ENCODE measurements around the gene CNTN5. TPM values are rescaled to one million over a fixed set of nuclear protein-coding genes. Genes with fewer than 3 reads are reported as not detected.
A peak's percentile ranks its signal among the peaks of the same experiment; 100 is the strongest.
"Not testable (repeated sequence)": the region's sequence is repeated elsewhere in the genome, so short reads cannot be mapped to it uniquely, and the experiment has no call there.

The CNTN5 gene
- total RNA-seq, 1 donor from 2014 or later = not detected

DNA sequence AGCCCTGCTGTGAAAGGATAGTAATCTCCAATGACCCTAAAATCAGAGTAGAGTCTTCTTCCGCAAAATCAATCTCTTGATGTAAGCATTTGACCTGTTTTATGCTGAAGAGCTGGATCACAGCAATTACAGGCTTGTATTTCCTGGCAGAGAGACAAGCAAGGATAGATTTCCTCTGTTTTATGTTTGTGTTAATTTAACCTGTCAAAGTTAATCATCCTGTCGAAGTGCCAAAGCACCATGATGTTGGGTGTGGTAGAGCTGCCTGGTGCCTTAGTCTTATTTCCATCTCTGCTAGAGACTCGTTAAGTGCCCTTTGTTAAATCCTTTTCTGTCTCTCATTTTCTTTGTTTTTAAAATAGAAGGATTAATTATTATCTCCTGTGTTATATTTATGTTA lies 248.1 kb downstream of the CNTN5 start:
- no peak for ATAC-seq
- no peak for DNase-seq (ENCODE audit: low spot score)

DNA sequence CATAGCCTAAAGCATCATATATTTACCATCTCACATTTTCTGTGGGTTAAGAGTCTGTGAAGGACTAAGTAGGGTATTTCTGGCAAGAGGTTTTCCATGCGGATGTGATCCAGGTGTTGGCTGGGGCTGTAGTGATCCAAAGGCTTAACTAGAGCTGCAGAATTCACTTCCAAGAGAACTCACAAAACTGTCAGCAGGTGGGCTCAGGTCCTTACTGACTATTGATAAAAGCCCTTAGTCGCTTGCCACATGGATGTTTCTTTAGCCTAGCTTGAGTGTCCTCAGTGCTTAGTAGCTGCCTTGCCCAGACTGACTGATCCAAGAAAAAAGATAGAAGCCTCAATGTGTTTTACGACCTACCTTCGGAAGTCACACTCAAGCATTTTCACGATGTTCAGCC lies 250.8 kb downstream of the CNTN5 start:
- no peak for ATAC-seq
- no peak for DNase-seq (ENCODE audit: low spot score)

DNA sequence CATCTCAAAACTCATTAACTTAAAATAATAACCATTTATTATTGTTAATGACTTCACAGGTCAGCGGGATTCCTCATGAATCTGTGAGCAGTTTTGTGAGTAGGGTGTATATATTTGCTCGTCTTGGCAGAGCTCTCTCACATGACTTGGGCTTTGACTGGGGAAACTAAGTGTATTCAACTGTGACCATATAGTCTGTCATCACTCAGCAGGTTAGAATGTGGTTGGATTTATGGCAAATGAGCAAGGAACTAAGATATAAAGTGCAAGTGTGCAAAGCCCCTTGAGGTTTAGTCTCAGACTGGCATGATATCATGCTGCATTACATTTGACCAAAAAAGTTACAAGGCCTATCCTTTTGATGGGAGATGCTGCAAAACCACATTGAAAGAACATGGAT lies 254.8 kb downstream of the CNTN5 start:
- ATAC-seq (no peak), DNase-seq (ENCODE audit: low spot score) (no peak)

DNA sequence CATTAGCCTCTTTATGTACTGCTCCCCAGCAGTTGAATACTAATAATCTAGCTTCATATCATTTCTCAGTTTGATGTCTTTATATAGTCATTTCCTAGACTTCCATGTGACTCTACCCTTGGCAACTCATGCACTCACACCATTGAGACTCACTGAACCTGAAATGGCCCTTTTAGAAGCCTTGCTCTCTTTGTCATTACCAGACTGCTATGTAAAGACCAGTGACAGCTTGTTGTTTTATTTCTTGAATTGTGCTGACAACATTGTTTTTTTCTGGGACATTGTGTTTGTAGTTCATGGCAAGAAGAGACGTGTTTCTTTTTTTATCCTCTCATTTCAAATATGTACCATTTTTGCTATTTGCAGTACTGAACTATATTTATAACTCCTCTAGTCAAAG lies 256.5 kb downstream of the CNTN5 start:
- ATAC-seq (no peak), DNase-seq (ENCODE audit: low spot score) (no peak)

DNA sequence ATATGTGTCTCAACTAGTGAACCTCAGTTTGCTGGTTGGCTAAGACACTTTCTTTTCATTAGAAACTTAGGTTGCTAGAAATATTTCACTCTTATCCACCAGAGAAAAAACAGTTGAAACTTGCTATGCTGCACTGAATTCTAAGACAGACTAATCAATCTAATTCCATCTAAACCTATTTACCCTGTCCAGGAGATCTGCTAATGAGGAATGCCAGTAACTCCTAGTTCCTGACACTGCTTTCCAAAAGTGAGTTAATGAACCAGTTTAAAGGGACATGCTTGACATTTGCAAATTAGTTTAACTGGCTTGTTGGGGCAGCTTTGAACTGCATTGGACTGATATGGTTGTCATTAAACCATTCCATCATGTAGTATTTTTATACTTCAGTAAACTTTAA lies 258.5 kb downstream of the CNTN5 start:
- DNase-seq (ENCODE audit: low spot score) = no peak
- ATAC-seq = no peak

DNA sequence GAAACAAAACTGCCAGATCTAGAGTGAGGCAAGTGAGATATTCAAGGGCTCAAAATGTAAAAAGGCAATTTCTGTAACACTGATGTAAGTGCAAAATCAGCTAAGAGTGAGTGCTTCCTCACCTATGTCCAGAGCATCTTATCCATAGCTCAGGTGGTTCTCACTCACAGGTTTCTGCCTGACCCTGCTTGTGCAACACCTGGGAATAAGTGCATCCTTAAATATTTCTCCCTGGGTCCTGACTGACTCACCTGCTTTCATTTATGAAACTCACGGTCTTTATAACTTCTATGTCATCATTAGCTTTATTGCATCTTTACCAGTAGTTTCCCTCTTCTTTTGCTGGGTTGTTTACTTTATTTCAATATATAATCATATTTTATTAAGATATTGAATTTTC lies 260.6 kb downstream of the CNTN5 start:
- ATAC-seq = no peak
- no peak for DNase-seq (ENCODE audit: low spot score)

DNA sequence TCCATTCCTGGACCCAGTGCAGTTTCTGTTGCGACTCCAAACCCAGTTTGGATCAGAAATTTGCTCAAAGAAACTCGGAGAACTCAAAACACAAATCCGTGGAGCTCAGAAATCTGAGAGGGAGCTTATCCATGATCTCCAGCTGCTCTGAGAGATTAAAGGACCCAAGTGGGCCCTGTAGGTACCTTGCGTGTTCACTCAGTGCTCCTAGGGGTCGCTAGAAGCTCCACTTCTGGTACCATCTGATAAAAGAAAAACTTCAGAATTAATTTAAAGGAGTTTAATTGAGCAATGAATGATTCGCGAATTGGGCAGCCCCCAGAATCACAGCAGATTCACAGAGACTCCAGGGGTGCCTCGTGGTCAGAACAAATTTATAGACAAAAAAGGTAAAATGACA lies 277.2 kb downstream of the CNTN5 start:
- ATAC-seq; DNase-seq (ENCODE audit: low spot score): not testable (repeated sequence)

DNA sequence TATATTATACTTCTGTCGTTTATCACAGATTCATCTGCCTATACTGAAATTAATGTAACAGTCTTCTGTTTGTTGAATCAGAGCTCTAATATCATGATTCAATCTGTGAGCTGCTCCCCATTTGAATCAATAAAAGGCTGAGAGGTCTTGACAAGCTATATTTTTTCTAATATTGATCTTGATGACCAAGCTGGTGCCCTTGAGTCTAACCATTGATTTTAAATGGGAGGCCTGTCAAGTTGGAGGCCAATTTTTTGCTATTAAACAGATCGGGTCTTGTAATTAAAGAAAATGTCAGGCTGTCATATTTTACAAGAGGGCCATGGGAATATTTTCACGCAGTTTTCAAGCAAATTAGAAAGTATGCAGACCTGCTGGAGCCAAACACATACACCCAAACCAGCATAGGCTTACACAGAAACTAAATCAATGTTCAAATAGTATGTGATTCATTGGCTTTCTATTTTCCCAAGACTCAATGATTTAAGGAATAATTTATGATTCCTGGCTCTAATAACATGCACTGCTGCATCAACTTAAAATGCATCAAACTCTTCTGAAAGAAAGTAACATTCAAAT lies 286.9 kb downstream of the CNTN5 start:
- no peak for ATAC-seq
- DNase-seq (ENCODE audit: low spot score) = no peak

DNA sequence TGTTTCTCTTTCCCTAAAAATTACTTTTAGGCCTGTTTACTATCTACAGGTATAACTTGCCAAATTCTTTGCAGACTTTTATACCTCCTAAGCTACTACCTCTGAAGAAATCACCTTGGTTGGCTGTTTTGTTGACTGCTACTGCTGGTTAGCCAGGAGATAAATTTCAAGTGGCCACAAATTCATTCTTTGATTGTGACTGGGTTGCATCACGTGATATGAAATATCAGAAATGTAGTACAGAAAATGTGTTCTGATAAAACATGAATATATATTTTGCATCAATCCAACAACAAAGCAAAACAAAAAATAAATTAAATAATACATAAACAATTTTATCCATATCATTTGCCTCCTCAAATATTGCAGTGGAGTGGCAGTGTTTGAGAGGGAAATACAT lies 291.1 kb downstream of the CNTN5 start:
- DNase-seq (ENCODE audit: low spot score) (no peak), ATAC-seq (no peak)

DNA sequence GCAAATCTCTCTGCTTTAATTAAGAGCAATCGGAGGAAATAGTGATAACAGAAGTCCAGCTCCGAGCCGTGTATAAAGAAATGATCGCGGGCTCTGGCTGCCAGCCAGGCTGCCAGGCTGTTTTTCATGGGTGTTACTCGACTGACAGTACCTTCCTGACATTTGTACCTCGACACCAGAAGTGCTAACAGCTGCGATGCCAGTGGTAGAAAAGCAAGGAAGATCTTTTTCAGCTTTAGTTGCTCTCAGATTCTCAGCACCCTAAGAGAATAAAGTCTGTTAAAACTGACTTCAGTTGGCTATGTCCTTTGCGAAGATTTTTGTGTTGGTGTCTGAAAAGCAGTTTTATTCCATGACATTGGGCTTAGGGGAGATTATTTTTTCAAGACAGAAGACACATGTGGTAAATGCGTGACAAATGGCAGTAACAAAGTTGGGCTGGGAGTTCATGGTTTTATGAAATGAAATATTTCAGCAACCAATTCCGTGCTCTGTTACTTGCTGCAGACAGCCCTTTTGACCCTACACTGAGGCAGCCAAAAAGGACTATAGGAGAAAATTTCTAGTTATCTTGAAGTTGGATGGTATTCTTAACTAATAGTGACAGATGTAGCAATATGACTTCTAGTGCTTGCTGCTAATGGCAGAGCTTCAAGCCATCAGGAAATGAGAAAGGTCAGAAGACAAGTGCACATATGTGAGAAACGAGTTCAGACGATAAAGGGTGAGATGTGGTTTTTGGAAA lies 296.2 kb downstream of the CNTN5 start:
- DNase-seq (ENCODE audit: low spot score) (no peak), ATAC-seq (no peak)

DNA sequence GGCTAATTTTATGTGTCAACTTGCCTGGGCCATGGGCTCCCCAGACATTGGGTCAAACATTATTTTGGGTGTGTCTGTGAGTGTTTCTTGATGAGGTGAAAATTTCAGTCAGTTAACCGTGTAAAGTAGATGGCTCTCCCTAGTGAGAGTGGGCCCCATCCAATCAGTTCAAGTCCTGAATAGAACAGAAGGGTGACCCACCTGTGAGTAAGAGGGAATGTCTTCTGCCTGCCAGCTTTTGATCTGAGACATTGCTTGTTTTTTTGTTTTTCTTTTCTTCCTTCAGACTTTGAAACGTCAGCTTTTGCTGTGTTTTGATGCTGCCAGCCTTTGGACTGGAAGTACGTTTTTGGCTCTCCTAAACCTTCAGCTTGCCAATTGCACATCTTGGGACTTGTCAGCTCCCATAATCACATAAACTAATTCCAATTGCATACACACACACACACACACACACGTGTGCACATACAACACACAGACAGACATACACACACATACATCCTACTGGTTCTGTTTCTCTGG lies 300.1 kb downstream of the CNTN5 start:
- no peak for ATAC-seq
- DNase-seq (ENCODE audit: low spot score) = no peak

DNA sequence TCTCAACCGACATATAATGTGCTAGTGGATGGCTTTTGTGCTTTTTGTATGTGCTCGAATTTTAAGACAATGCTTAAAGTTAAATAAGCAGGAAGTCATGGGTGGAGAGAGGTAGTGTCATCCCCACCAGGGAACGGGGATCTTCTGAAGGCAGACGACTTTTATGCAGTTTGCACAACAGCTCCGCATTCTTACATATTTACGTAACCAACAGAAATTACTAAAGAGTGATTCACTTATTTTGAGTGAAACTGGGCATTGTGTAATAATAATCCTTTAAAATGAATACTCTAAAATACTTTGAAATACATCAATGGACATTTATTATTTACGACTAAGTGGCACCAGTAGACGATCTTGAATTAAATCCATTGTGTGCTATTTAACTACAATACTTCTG lies 305.1 kb downstream of the CNTN5 start:
- no peak for ATAC-seq
- DNase-seq (ENCODE audit: low spot score) = no peak

DNA sequence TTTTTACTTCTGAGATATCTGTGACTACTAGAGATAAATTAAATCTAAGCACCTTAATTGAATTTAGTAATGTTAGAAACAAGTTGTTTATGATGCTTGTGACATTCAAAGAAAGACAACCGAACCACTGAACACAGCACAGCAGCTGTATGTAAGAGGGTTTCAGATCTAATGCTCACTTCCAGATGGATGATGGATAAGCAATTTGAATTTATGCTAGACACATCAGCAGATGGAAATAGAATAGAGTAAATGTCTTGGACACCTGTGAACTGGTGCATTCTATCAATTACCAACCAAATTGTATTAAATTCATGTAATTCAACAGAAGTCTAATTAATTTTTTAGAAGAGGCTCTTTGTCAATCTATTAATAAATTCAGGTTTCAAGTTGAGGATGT lies 306.3 kb downstream of the CNTN5 start:
- ATAC-seq = no peak
- no peak for DNase-seq (ENCODE audit: low spot score)

DNA sequence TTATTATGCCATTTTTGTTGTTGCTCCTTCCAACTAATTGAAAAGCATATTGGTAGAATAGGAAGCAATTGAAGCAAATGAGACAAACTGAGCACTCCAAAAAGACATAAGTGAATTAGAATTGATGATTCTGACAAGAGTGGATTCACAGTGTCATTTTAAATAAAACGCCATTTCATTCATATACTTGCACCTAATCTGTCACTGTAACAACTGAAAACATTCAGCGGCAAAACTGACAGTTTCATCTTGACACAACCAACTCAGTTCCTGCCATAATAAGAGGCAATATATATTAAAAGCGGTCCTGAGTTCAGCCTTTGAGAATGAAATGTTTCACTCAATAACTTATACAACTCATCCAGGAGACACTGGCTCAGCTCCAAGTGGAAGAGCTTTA lies 306.8 kb downstream of the CNTN5 start:
- DNase-seq (ENCODE audit: low spot score) (no peak), ATAC-seq (no peak)

DNA sequence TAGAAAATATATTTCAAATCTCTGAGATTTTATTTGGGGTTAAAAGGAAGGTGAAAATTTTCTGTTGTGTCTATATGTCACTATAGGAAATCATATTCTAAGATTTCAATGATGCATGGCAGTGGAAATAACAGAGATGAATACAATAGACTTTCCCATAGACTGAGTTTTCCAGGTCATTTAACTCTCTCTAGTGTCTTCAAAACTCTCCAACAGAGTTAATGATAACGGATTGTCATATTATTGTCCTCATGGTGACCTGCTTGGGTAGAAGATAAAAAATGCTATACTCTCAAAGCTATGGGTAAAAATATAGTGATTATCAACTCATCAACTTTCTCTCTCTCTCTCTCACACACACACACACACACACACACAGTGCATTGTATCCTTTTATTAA lies 312.9 kb downstream of the CNTN5 start:
- ATAC-seq (no peak), DNase-seq (ENCODE audit: low spot score) (no peak)

DNA sequence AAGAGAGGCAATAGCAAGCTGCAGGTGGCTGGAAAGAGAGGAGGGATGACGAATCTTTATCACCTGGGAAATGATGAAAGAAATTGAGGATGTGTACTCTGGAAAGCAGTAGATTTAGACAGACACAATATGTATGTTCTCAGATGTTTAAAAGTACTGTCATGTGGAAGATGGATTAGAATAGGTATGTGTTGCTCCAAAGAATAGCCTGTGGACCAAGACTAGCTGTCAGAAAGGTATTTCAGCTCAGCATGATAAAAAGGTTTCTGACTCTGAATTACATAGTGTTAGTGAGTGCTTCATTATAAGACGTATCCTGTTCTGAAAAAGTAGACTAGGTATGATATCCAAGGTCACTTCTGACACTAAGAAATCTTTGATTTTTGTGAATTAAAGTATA lies 322.4 kb downstream of the CNTN5 start:
- ATAC-seq = no peak

DNA sequence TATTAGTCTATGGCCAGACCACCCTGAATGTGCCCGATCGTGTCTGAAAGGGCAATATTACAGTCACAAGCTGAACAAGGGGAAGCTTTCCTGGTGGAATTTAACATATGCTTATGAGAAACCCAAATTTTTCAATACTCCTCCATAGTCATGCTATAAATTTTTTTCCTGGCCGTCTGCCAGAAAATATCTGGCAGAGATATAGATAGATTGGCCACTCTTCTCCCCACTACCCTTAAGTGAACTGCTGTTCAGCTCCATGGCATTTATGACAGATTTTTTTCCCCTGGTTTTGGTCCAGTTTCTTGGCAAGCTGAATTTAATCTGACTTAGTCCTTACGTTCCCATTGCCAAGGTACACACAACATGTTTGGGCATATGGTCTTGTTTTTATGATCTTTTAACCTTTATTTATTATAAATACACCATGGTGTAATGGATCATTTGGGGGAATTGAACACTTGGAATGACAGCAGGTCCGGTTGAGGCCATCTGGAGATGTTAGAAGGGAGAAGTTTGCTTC lies 328.5 kb downstream of the CNTN5 start:
- DNase-seq (ENCODE audit: low spot score) = no peak
- ATAC-seq = no peak

More for the DNA sequence above, 322.4 kb downstream of the CNTN5 start:
- no peak for DNase-seq (ENCODE audit: low spot score)

DNA sequence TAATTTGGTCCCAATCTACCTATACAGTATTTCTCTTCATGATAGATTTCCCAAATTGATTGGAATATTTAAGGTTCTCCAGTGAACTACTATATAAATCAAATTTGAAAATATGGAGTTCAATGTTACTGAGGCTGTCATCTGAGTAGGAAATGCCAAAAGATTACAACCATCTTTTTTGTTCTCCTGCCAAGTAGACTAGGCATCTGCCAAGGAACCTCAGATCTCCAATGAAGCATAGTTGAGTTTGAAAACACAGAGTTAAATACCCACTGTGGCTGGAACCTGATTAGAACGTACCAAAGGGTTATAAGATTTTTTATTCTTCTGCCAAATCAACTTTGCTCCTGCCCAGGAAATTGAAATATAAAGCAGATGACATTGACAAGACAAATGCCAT lies 330.9 kb downstream of the CNTN5 start:
- DNase-seq (ENCODE audit: low spot score) = no peak
- ATAC-seq = no peak

DNA sequence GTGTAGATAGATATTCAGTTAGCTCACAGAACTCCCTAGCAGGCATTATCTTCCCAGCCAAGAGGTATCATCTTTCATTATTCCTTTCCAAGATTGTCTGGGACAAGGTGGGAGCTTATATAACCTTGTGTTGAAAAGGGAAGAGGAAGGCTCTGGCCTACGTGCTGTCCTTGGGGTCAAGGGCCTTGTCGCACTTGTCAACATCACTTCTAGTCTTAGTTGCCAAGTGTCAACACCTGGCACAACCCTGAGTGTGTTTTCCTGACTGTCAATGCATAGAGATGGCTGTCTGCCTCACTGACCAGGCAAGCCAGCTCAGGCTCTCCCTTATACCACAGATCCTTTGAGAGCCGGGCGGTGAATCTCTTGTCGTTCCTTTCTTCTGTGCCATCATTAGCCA lies 331.9 kb downstream of the CNTN5 start:
- ATAC-seq (no peak), DNase-seq (ENCODE audit: low spot score) (no peak)

DNA sequence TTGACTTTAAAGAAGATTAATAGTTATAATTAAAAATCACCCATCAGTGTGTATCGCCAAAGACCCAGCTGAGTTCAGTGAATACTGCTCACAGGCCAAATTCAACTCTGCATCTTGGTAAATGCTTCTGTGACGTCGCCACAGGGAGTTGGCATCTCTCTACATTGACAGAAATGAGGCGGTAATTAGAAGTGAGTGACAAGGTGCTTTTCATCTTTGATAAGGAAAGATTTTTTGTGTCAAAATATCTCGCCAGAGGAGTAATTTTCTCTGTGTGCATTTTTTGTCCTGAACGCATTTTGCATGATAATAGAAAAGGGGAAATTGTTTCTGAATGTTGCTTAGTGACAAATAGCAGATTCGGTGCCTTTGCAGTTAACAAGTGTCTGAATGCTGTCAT lies 345.8 kb downstream of the CNTN5 start:
- DNase-seq (ENCODE audit: low spot score) = no peak
- no peak for ATAC-seq

DNA sequence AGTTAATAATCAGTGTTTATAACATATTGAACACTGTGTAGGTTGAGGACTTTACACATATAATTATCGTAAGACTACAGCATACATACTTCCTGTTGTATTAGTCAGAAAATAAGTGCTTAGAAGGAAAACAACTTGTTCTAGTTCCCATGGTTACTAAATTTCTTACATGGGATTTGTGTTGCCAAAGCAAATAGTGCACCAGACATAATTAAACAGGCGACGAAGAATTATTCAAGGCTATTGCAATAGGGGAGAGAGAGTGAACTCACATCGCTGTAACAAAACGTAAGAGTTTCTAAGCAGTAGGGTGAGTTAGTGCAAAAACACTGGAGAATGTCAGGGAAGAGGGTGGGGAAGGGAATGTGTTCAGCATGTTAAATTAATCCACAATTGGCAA lies 347.8 kb downstream of the CNTN5 start:
- ATAC-seq = no peak
- no peak for DNase-seq (ENCODE audit: low spot score)

DNA sequence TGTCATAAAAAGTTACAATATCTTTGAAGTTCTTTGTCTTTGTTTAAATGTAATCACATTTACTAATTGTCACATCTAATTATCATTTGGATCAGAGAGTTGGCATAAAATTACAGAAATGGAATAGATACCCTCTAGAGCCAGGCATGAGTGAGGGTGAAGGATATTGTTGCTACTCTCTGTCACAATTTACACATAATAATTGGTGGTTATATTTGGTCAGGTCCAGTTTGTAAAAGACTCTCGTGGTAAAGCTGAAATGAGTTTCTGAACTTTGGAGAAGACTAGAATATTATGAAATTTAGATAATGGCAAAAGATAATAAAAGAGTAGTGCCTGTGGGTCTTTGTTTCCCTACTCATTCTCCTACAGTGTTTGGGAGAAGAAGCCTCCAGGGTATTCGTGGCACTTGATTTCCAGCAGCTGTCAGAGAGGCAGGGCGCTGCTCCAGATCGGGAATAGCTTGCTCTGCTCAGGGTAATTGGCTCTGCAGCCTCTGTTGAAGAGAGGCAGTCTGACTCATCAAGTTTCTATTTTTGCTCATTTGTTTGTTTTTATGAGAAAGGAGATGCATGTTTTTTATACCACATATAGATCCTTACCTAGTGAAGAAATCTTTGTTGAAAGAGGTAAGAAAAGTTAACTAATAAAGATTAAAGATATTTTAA lies 349.9 kb downstream of the CNTN5 start:
- DNase-seq (ENCODE audit: low spot score) (no peak), ATAC-seq (peak; percentile 29)

Data from left lobe of liver (tissue), 2 donors.